Measurements from ENCODE around the gene IMP4. TPM values are rescaled to one million over a fixed set of nuclear protein-coding genes. Genes with fewer than 3 reads are reported as not detected.

Gene IMP4
- total and polyA plus RNA-seq, 2 donors (not counting 3 experiments of a cell fraction or from before 2014, with no cell fraction given): 74.0 to 149 TPM

GRCh38 chr2:130358420-130359350, 16.0 kb downstream of the IMP4 start:
- BruUV-seq (replicated peaks): no TSS peak
- Histone ChIP-seq H3K4me2 (ENCODE audit: insufficient read depth, low read length) (no peak overlapping the region), H4K20me1 (replicated peaks; ENCODE audit: control insufficient read depth, extremely low read depth, insufficient read depth, low read length) (no peaks in the 10 kb centered on the region), H3K4me1 (ENCODE audit: control insufficient read depth, extremely low read depth, insufficient read depth, low read length) (peaks cover 4% of the 10 kb centered on the region), H3K36me3 (ENCODE audit: control insufficient read depth in 2 of 2, extremely low read depth in 1 of 2, insufficient read depth in 2 of 2, low read length in 2 of 2) (no peaks in the 10 kb centered on the region), H3K27me3 (ENCODE audit: control insufficient read depth in 2 of 2, insufficient read depth in 2 of 2, low read length in 2 of 2) (no peaks in the 10 kb centered on the region), H3K79me2 (ENCODE audit: control insufficient read depth, insufficient read depth, low read length) (no peaks in the 10 kb centered on the region), H3K4me3 (replicated peaks in 1 of 3; ENCODE audit: insufficient read depth in 1 of 3, low read depth in 1 of 3, low read length in 3 of 3) (no peak overlapping the region), H3K9ac (replicated peaks; ENCODE audit: extremely low read depth, insufficient read depth, low read length) (no peak overlapping the region), H3K9me3 (replicated peaks; ENCODE audit: control insufficient read depth, insufficient read depth, low read length) (no peaks in the 10 kb centered on the region), H2AFZ (ENCODE audit: low read depth, low read length) (no peak overlapping the region), H3K9me1 (replicated peaks; ENCODE audit: control insufficient read depth, extremely low read depth, insufficient read depth, low read length) (no peaks in the 10 kb centered on the region), H3K27ac (ENCODE audit: insufficient read depth, low read depth, low read length) (no peak overlapping the region)
- no peak for DNase-seq (ENCODE audit: low read depth, low spot score)
- TF ChIP-seq CTCF (IDR thresholded peaks at IDR 0.05; ENCODE audit: extremely low read depth in 1 of 2, insufficient read depth in 1 of 2, low read depth in 1 of 2, low read length in 2 of 2) (no peak), GATA2 (IDR thresholded peaks at IDR 0.05; ENCODE audit: insufficient read depth, insufficient read length, low read depth, low read length) (no peak), POLR2AphosphoS5 (IDR thresholded peaks at IDR 0.05; ENCODE audit: insufficient read depth, low read depth, low read length) (no peak), FOS (IDR thresholded peaks at IDR 0.05; ENCODE audit: borderline replicate concordance, insufficient read depth, low read length) (no peak), EZH2 (IDR thresholded peaks at IDR 0.05; ENCODE audit: borderline replicate concordance, low read depth, low read length, severe bottlenecking) (no peak), JUN (IDR thresholded peaks at IDR 0.05; ENCODE audit: borderline replicate concordance, insufficient read depth, insufficient read length, low read depth) (no peak), MYC (IDR thresholded peaks at IDR 0.05; ENCODE audit: low read depth, low read length) (no peak), POLR2A (IDR thresholded peaks at IDR 0.05; ENCODE audit: low read depth, low read length) (no peak)
- TF ChIP-seq, protein P1, sequence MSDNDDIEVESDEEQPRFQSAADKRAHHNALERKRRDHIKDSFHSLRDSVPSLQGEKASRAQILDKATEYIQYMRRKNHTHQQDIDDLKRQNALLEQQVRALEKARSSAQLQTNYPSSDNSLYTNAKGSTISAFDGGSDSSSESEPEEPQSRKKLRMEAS (IDR thresholded peaks at IDR 0.05; ENCODE audit: insufficient read depth, insufficient read length): no peak
- POLR2A ChIA-PET: no interaction called here
- no peak for FAIRE-seq
- CTCF ChIA-PET: no interaction called here
- dilution Hi-C loops (cut with MboI; ENCODE audit: extremely low pct_ligation_motif_present, low sequenced_read_pairs): no loop called here
- intact Hi-C loops (cut with micrococcal nuclease): loop anchor here (10.0 kb wide), 1 partner anchor 366 kb away; the partner anchor contains the start of gene GPR148

Data from endothelial cell of umbilical vein (primary cell).